Loucy (cell line): ENCODE data around the gene MAP2K4.

ENCODE experiments used
- CTCF ChIP-seq: fragments of 200-600 bp; sonication (generic); conservative IDR thresholded peaks from 2 replicates; pipeline ENCODE4 v1.5.1; 2014; ENCODE audit warnings: mild to moderate bottlenecking, antibody characterized with exemption, low read length
- EZH2phosphoT487 ChIP-seq: fragments of 200-600 bp; IDR thresholded peaks from 2 replicates; pipeline ENCODE4 v1.6.1; 2018; ENCODE audit warnings: antibody characterized with exemption, mild to moderate bottlenecking, moderate library complexity, borderline replicate concordance

- TF ChIP-seq CTCF: no peak
- no peak for TF ChIP-seq EZH2phosphoT487
Measured at GRCh38 chr17:12074346-12074745, 53.7 kb downstream of the MAP2K4 start.
